HFFc6 (cell line): ENCODE measurements around the gene SDF4. TPM values are rescaled to one million over a fixed set of nuclear protein-coding genes. Genes with fewer than 3 reads are reported as not detected.

ENCODE experiments used
- DNase-seq: peaks from one replicate; pipeline ENCODE4 v3.0.0-alpha.2; 2018
- H3K27ac Mint-ChIP-seq: 2 replicates; pipeline ENCODE4 v1.8.0; 2020; ENCODE audit warnings: mild to moderate bottlenecking, mixed read lengths
- H3K27me3 Mint-ChIP-seq: 2 replicates; pipeline ENCODE4 v1.8.0; 2021; ENCODE audit warnings: mild to moderate bottlenecking, moderate library complexity, mixed read lengths; ENCODE audit not compliant: insufficient read depth
- H3K36me3 Mint-ChIP-seq: 2 replicates; pipeline ENCODE4 v1.8.0; 2021; ENCODE audit warnings: low read depth, mixed read lengths
- H3K4me1 Mint-ChIP-seq: 2 replicates; pipeline ENCODE4 v1.8.0; 2020; ENCODE audit warnings: low read depth, mixed read lengths
- H3K4me3 Mint-ChIP-seq: 2 replicates; pipeline ENCODE4 v1.8.0; 2020; ENCODE audit warnings: mild to moderate bottlenecking, moderate library complexity, mixed read lengths
- H3K9me3 Mint-ChIP-seq: 2 replicates; pipeline ENCODE4 v1.8.0; 2020; ENCODE audit warnings: mild to moderate bottlenecking, mixed read lengths
- total RNA-seq, 6 experiments: library from RNA; stranded (reverse); fragmentation: NEBNext Ultra II Directional; extraction: Animal tissue kit (Norgen Biotek cat#: 25700); gene quantifications; 2 replicates in 1 of 6; 3 replicates in 5 of 6; pipeline ENCODE4 v1.2.3, GENCODE V29; 2021
- TF ChIP-seq, protein P1 (sequence below): fragments of 200-600 bp; sonication (generic); IDR thresholded peaks from 2 replicates; pipeline ENCODE4 v1.5.0; 2021; ENCODE audit warnings: antibody characterized with exemption, mild to moderate bottlenecking

Gene SDF4
- total RNA-seq, 6 experiments from 2014 or later = 182 to 231 (median 196) TPM

DNA sequence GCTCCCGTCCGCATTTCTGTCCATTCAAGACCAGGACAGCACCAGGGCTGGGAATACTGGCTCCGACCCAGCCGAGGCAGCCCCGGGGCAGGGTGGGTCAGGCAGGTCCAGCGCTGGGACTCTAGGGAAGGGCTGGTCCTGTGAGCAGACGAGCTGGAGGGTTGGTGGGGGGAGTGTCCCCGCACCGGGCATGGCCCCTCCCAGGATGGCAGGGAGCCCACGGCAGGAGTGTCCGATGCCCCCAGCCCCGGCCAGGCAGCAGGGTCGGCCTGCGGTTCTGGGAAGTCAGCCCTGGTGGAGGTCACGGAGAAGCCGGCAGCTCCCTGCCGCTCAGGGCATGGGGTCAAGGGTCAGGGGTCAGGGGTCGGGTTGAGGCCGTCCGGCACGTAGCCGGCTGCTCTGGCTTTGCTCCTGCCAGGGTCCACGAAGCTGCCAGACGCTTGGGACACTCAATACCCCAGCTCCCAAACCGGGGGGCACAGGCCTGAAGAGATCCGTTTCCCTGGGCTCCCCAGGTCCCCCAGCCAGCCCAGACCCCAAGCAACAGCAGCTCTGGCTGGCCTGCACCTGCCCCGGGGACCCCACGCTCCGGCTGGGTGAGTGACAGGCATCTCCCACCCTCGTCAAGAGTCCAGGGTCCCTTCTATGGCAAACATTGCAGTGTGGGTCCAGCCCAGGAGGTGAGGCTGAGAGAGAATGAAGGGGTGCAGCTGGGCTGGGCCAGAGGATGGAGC lies 8.0 kb upstream of the SDF4 start:
- DNase-seq = no peak
- Mint-ChIP-seq H3K27me3 (peaks cover 4% of the 10 kb centered on the region), H3K36me3 (no peaks in the 10 kb centered on the region), H3K4me3 (no peak overlapping the region), H3K9me3 (no peaks in the 10 kb centered on the region), H3K27ac (no peak overlapping the region), H3K4me1 (no peaks in the 10 kb centered on the region)
- TF ChIP-seq, protein P1, sequence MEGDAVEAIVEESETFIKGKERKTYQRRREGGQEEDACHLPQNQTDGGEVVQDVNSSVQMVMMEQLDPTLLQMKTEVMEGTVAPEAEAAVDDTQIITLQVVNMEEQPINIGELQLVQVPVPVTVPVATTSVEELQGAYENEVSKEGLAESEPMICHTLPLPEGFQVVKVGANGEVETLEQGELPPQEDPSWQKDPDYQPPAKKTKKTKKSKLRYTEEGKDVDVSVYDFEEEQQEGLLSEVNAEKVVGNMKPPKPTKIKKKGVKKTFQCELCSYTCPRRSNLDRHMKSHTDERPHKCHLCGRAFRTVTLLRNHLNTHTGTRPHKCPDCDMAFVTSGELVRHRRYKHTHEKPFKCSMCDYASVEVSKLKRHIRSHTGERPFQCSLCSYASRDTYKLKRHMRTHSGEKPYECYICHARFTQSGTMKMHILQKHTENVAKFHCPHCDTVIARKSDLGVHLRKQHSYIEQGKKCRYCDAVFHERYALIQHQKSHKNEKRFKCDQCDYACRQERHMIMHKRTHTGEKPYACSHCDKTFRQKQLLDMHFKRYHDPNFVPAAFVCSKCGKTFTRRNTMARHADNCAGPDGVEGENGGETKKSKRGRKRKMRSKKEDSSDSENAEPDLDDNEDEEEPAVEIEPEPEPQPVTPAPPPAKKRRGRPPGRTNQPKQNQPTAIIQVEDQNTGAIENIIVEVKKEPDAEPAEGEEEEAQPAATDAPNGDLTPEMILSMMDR = no peak

DNA sequence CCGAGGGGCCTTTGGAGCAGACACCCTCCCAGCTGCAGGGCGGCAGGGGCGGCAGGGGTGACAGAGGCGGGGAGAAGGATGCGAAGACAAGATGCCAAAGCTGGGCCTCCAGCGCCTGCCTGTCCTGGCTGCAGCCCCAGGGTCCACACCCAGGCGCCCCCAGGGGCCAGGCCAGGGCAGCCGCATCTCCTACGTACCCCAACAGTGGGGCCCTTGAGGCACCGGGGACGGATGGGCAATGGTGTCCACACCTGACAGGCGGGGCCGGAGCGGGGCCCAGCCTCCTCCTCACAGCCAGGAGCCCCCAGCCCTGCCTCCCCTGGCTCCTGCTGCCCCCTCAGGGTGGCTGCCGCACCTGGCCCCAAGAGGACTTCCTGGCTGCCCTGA lies 7.4 kb upstream of the SDF4 start:
- Mint-ChIP-seq H3K4me3 (no peak overlapping the region), H3K4me1 (peaks cover 5% of the 10 kb centered on the region), H3K27me3 (peaks cover 4% of the 10 kb centered on the region), H3K36me3 (peaks cover 5% of the 10 kb centered on the region; the same call in 1 of the 2 replicates), H3K9me3 (no peaks in the 10 kb centered on the region), H3K27ac (no peak overlapping the region)
- no peak for DNase-seq
- TF ChIP-seq, protein P1 = no peak

DNA sequence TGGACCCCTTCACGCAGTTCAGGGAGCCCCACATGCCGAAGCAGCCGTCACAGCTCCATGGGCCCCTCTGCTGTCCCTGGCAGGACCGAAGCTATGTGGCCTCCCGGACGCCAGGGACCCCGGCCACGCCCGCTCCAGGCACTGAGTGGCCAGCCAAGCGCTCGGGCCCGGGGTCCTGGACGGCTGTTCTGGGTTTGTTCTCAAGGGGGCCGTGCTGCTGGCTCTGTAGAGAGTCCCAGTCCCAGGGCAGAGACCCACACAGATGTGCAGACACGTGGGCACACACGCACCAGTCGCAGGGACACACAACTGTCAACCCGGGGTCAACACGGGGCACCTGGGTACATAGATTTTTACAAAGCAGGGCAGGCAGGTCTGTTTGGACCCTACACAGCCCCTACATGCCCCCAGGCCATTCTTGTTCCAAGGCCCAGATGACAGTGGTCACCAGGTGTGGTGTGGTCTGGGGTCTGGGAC lies 6.9 kb upstream of the SDF4 start:
- TF ChIP-seq, protein P1 = no peak

DNA sequence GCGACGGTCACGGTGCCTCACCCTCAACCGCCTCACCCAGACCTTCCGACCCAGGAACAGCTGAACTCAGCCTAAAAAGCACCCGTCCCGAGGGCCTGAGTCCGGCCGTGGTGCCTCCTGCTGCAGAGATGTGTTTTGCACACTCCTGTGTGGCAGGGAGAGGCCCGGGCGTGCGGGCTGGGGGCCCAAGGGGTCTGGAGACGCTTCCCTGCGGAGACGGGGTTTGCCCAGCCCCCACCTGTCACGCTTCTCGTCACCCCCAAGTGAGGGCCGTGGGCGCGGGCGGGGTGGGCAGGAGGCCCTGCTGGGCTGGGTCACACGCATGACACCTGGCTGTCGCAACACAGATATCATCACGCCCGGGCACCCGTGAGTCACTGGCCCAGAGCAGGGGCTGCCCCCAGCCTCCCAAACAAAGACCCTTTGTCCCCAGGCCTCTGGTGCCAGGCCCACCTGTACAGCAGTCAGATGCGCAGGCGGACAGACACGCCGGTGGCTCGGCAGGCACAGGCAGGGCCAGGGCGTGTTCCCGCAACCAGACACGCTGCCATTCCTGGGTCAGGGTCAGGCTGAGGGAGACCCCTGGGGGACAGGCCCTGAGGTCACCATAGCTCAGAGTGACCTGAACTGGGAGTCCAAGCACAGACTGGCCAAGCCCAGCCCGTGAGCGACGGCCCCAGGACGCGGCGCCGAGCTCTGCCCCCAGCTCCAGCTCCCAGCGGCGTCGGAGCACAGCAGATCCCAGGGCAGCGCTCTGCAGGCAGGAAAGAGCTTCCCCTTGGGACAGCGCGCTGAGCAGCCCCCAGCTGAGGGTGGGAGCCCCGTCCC lies 6.3 kb upstream of the SDF4 start:
- no peak for DNase-seq
- peaks cover 6% of the 10 kb centered on the region for H3K9me3 Mint-ChIP-seq

More for the DNA sequence above, 6.9 kb upstream of the SDF4 start:
- Mint-ChIP-seq H3K36me3 (peaks cover 9% of the 10 kb centered on the region), H3K4me3 (no peak overlapping the region), H3K4me1 (peaks cover 10% of the 10 kb centered on the region), H3K9me3 (peaks cover 1% of the 10 kb centered on the region; the same call in 1 of the 2 replicates), H3K27ac (no peak overlapping the region), H3K27me3 (peaks cover 4% of the 10 kb centered on the region)
- DNase-seq = no peak

More for the DNA sequence above, 6.3 kb upstream of the SDF4 start:
- Mint-ChIP-seq H3K4me3 (no peak overlapping the region), H3K27me3 (peaks cover 6% of the 10 kb centered on the region), H3K27ac (no peak overlapping the region), H3K36me3 (peaks cover 15% of the 10 kb centered on the region), H3K4me1 (peaks cover 16% of the 10 kb centered on the region)
- TF ChIP-seq, protein P1 = no peak
